H1 (cell line): ENCODE measurements around the gene TRAF3. TPM values are rescaled to one million over a fixed set of nuclear protein-coding genes. Genes with fewer than 3 reads are reported as not detected.

Experiments used
- CREB1 ChIP-seq: IDR thresholded peaks from 2 replicates; pipeline ENCODE4 v1.6.1; 2012; ENCODE audit warnings: inconsistent platforms
- PHF8 ChIP-seq: fragments of 200-600 bp; sonication (generic); conservative IDR thresholded peaks from 2 replicates; pipeline ENCODE4 v1.7.1; 2012; ENCODE audit warnings: low read depth, mild to moderate bottlenecking, inconsistent platforms, low read length, moderate library complexity
- SAP30 ChIP-seq: fragments of 300-600 bp; sonication (generic); IDR thresholded peaks from 2 replicates; pipeline ENCODE4 v1.7.1; 2012; ENCODE audit warnings: low read length, moderate library complexity, mild to moderate bottlenecking, inconsistent platforms; ENCODE audit not compliant: insufficient read depth, insufficient replicate concordance
- SP1 ChIP-seq: IDR thresholded peaks from 2 replicates; pipeline ENCODE4 v1.6.1; 2011; ENCODE audit warnings: low read depth, low read length
- YY1 ChIP-seq: IDR thresholded peaks from 2 replicates; pipeline ENCODE4 v1.6.1; 2011; ENCODE audit warnings: low read depth, mild to moderate bottlenecking, low read length
- polyA plus RNA-seq, 7 experiments: library from polyadenylated mRNA; depleted of rRNA in 3 of 7; stranded (reverse) in 5 of 7; unstranded in 2 of 7; fragments of >200 nt in 5 of 7; fragments of 200-250 nt in 2 of 7; gene quantifications; 1 replicate in 5 of 7; 2 replicates in 1 of 7; 4 replicates in 1 of 7; pipeline versions ENCODE4 v1.2.1 to v1.2.3, GENCODE V29; 2011 to 2013; ENCODE audit warnings: missing spikeins in 2 of 7, mixed read lengths in 2 of 7
- total RNA-seq: library from RNA; stranded (reverse); fragmentation: NEBNext Ultra II Directional; extraction: Animal tissue kit (Norgen Biotek cat#: 25700); gene quantifications from 2 replicates; pipeline ENCODE4 v1.2.1, GENCODE V29; 2021

Gene TRAF3
- total and polyA plus RNA-seq, 2 of the 8 experiments (the other 6 are each of a cell fraction or from before 2014, with no cell fraction given): 5.8 to 12.1 TPM

- no peak for TF ChIP-seq YY1
- no peak for TF ChIP-seq SAP30
- TF ChIP-seq PHF8: no peak
- no peak for TF ChIP-seq CREB1
- TF ChIP-seq SP1: no peak
- TF ChIP-seq, all 59 proteins: peak for 0
Observed at GRCh38 chr14:102900631-102901571, 123.7 kb downstream of the TRAF3 start (continued).
